Activated CD4-positive, CD25-positive, alpha-beta regulatory T cell treated with anti-CD3 and anti-CD28 coated beads, Interleukin-2, amount 50 U/mL, for 16 hours (primary cell): ENCODE measurements around the gene NCLN.
A peak's percentile ranks its signal among the peaks of the same experiment; 100 is the strongest.
"Not testable (repeated sequence)": the region's sequence is repeated elsewhere in the genome, so short reads cannot be mapped to it uniquely, and the experiment has no call there.

Source experiments
- DNase-seq: peaks from one replicate; pipeline ENCODE4 v3.0.0-alpha.2; 2020; ENCODE audit warnings: low read depth, low spot score

NCLN gene

DNA sequence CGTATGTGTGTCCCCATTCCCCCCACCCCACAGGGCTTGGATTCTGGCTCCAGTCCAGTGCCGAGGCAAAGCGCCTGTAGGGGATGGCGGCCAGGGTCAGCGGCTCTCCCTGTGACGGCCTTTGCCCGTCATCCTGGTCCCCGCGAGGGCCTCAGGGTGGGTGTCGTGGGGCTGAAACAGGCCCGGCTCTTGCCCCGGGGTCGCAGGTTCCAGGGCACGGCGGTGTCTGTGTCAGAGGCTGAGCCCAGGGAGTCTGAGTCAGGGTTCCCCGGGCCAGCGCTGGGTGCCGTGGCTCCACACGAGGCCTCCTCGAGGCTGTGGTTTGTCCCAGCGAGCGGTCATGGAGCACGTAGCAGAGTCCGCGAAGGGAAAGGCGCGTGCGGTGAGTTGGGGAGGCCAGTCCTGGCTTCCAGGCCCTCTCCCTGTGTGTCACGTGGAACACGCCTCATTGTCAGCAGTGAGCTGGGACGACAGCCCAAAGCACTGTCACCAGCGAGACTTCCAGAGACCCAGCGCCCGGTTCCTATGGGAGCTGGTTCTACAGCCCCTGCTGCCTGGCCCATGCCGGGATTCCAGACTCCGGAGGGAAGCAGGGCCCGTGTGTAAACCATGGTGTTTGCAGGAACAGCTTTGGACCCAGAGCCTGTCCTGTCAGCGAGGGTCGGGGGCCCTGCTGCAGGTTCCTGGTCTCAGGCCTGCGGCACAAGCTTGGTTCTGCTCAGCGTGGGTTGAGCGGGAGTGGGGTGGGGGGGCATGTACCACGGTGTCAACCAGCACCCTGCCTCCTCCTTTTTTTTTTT, 13.4 kb downstream of the NCLN start:
- no peak for DNase-seq

GRCh38 chr19:3201072-3201700, 15.5 kb downstream of the NCLN start:
- DNase-seq: no peak

- no peak for DNase-seq
Observed at GRCh38 chr19:3201911-3202310, 16.2 kb downstream of the NCLN start.

DNA sequence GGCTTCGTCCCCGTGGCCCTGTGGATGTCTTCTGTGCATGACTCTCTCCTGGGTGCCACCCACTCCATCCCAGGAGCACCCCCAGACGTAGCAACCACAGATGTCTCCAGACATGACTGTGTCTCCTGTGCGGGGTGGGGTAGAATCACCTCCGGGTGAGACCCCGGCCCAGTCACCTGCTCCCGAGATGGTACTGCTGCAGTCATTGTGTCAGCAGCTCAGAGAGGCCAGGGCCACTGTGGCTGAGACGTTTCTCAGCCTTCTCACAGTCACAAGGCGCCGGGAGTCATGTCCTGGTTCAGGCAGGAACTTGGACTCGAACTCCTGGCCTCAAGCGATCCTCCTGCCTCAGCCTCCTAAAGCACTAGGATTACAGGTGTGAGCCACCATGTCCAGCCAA, 16.6 kb downstream of the NCLN start:
- no peak for DNase-seq

GRCh38 chr19:3202895-3203294, 17.2 kb downstream of the NCLN start:
- DNase-seq: not testable (repeated sequence)

DNA sequence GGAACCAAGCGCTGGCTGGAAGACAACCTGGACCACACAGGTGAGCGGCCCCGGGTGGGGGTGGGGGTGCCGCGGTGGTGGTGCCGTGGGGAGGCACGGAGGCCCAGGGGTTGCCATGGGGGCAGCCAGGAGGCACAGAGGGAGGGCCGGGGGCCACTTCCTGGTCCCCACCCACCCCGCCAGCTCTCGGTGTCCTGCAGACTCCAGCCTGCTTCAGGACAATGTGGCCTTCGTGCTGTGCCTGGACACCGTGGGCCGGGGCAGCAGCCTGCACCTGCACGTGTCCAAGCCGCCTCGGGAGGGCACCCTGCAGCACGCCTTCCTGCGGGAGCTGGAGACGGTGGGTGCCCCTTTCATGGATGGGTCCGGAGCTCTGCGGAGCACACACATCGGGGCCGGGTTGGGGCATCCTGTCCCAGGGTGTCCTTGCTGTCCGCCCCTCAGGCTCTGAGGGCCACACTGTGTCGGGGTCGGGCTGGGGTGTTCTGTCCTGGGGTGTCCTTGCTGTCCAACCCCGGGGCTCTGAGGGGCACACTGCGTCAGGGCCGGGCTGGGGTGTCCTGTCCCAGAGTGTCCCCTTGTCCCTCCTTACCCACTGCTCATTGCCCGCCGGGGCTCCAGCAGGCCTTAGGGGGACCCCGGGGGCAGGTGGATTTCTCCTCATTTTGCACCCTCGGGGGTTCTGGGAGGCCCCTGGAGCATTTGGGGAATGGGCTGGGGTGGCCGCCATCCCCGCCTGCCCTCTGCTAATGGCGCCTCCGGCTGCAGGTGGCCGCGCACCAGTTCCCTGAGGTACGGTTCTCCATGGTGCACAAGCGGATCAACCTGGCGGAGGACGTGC, 18.3 kb downstream of the NCLN start:
- DNase-seq: no peak

DNA sequence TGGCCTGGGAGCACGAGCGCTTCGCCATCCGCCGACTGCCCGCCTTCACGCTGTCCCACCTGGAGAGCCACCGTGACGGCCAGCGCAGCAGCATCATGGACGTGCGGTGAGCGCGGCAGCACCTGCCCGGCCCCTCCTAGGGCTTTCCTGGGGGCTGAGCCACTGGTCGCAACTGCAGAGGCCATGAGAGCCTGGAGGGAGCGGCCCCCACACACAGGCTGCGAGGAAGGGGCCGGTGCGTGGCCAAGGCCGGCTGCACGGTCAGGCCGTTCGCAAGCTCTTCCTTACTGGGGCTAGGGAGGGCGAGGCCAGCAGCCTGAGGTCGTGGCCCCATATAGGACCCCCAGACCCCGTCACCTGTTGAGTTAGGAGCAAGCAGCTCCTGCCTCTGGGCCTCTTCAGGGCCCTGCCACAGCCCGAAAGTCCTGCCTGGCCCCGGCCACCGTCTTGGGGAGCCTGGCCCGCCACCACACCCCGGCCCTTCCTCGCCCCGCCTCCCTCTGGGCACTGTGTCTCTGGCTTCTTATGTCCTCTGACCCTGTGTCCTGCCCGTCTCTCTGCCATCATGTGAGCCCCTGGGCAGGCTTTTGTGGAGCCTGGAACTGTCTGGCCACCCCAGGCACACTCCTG, 19.0 kb downstream of the NCLN start:
- no peak for DNase-seq

- DNase-seq: no peak
Observed at GRCh38 chr19:3206216-3206953, 20.7 kb downstream of the NCLN start.

GRCh38 chr19:3207461-3208242, 21.9 kb downstream of the NCLN start:
- DNase-seq: no peak

GRCh38 chr19:3208317-3209207, 22.8 kb downstream of the NCLN start:
- DNase-seq: no peak

DNA sequence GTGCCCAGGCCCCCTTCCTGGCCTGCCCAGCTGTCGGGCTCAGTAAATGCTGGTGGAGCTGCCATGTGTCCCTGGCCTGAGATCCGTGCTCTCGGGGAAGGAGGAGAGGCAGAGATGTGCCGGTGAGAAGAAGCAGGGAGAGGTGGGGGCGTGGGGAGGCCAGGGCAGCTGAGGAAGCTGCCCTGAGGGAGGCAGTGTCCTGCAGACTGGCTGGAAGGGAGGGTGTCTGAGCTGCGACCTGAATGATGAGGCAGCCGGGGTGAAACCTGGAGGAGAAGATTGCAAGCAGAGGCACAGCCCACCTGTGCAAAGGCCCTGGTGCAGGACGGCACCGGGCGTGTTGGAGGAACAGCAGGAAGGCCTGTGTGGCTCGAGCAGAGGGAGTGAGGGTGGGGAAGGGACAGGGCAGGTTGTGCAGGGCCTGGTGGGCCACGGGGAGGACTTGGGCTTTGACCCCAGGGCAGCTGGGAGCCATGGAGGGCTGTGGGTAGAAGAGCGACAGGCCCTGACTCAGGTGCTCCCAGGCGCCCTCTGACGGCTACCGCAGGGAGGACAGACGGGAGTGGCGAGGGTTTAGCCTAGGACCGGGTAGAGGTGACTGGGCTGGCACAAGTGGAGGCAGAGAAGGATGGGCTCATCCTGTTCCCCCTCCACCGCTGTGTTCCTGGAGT, 24.8 kb downstream of the NCLN start:
- DNase-seq: peak; percentile 37

- DNase-seq: no peak
Observed at GRCh38 chr19:3211191-3211590, 25.5 kb downstream of the NCLN start.

DNA sequence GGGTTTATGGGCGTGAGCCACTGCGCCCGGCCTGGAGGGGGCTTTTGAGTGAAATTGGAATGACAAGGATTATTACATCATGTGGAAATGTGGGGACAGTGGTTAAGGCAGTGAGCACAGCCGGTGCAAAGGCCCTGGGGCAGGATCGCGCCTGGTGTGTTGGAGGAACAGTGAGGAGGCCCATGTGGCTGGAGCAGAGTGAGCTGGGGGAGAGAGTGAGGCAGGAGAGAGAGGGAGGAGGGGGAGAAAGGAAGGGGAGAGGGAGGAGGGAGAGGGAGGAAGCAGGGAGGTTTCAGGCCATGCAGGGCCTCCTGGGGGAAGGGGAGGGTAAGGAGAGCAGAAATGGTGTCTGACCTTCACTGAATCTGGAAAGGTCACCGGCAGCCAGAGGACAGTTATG, 27.4 kb downstream of the NCLN start:
- no peak for DNase-seq

- no peak for DNase-seq
Observed at GRCh38 chr19:3216874-3217273, 31.1 kb downstream of the NCLN start.

GRCh38 chr19:3220576-3220975, 34.8 kb downstream of the NCLN start:
- no peak for DNase-seq

- DNase-seq: not testable (repeated sequence)
Observed at GRCh38 chr19:3221576-3221975, 35.8 kb downstream of the NCLN start.

- DNase-seq: no peak
Observed at GRCh38 chr19:3222709-3223108, 37.0 kb downstream of the NCLN start.

- DNase-seq: peak; percentile 25
Observed at GRCh38 chr19:3224346-3225168, 38.8 kb downstream of the NCLN start, which contains the start of gene CELF5. TSS of gene CELF5 (plus strand) at chr19:3224661. CDS start at chr19:3224740, 79 bp downstream.
